SK-N-MC (cell line): ENCODE results near the gene PXDC1.

Source experiments
- EZH2 ChIP-seq: fragments of 200-600 bp; sonication (generic); IDR thresholded peaks from one replicate; pipeline ENCODE4 v1.6.1; 2017; ENCODE audit warnings: antibody characterized with exemption
- POLR2AphosphoS5 ChIP-seq: IDR thresholded peaks from 2 replicates; pipeline ENCODE4 v1.6.1; 2012; ENCODE audit warnings: mild to moderate bottlenecking, low read depth, low read length, borderline replicate concordance

DNA sequence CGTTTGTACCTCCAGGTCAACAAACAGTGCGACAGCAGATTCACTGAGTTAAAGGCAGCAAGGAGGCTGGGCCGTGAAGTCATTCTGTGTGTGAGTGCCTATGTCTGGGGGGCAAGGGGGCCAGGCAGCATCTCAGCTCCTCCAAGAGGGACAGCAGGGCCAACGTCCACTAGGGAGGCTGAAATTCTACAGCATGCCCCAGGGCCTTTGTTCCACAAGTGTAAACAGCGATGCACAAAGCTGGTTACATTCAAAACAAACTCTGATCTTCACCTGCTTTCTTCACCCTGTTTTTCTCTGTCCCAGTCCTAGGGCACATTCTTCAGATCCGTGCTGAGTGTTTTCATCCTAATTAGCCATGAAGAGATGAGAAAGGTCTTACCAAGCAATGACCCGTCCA is 41.1 kb downstream of the PXDC1 start:
- no peak for TF ChIP-seq EZH2
- no peak for TF ChIP-seq POLR2AphosphoS5
